ENCODE data around the gene SPINDOC.

The SPINDOC gene

DNA sequence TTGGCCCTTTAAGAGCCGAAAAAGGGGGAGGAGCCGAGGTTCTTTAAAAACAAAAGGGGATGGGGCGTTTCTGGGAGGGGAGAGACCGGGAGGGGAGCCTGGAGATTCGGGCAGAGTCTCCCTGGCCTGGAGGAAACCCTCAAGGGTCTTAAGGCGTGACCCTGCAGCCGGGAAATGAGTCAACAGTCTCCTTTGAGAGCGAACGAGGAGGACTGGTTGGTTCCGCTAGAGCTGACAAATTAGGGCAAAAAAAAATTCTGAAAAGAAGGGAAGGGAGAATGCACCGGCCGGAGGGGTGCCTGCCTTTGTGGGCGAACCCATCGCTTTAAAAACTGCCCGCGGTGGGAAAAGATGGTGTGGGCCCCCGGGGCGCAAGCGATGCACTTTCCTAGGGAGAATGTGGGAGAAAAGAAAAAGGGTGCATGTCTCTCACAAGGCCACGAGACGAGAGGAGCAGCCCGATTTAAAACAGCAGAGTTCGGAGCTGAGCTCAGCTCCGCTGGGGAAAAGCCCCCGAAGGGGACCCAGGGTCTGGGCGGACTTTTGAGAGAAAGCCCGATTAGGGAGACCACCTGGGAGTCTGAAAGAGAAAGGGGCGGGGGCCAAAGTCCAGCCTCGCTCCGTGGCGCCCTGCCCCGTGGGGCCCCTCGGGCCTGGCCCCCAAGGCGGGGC, 45.6 kb upstream of the SPINDOC start:
- peak; percentile 29 for ATAC-seq
- no peak for TF ChIP-seq RARB (CRISPR knock-in tag; IDR thresholded peaks at IDR 0.05)
- no peak for TF ChIP-seq ZC3H10 (CRISPR knock-in tag; IDR thresholded peaks at IDR 0.05)
- no peak for TF ChIP-seq BACH2 (CRISPR knock-in tag; IDR thresholded peaks at IDR 0.05; ENCODE audit: borderline replicate concordance)
- no peak for TF ChIP-seq ISL1 (CRISPR knock-in tag; IDR thresholded peaks at IDR 0.05)
- TF ChIP-seq, protein P1, sequence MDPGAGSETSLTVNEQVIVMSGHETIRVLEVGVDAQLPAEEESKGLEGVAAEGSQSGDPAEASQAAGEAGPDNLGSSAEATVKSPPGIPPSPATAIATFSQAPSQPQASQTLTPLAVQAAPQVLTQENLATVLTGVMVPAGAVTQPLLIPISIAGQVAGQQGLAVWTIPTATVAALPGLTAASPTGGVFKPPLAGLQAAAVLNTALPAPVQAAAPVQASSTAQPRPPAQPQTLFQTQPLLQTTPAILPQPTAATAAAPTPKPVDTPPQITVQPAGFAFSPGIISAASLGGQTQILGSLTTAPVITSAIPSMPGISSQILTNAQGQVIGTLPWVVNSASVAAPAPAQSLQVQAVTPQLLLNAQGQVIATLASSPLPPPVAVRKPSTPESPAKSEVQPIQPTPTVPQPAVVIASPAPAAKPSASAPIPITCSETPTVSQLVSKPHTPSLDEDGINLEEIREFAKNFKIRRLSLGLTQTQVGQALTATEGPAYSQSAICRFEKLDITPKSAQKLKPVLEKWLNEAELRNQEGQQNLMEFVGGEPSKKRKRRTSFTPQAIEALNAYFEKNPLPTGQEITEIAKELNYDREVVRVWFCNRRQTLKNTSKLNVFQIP (CRISPR knock-in tag; IDR thresholded peaks at IDR 0.05; ENCODE audit: borderline replicate concordance, low read depth), result no peak
- TF ChIP-seq TCF4 (CRISPR knock-in tag; IDR thresholded peaks at IDR 0.05; ENCODE audit: borderline replicate concordance), result no peak
- TF ChIP-seq TOX (CRISPR knock-in tag; IDR thresholded peaks at IDR 0.05; ENCODE audit: borderline replicate concordance), result no peak
- no peak for TF ChIP-seq OSR1 (CRISPR knock-in tag; IDR thresholded peaks at IDR 0.05)
- TF ChIP-seq PPARA (CRISPR knock-in tag; IDR thresholded peaks at IDR 0.05; ENCODE audit: borderline replicate concordance), result no peak
- no peak for TF ChIP-seq ZNF8 (CRISPR knock-in tag; IDR thresholded peaks at IDR 0.05)
- no peak for TF ChIP-seq ESRRG (CRISPR knock-in tag; IDR thresholded peaks at IDR 0.05)
- no peak for TF ChIP-seq CSDC2 (CRISPR knock-in tag; IDR thresholded peaks at IDR 0.05)
- TF ChIP-seq, protein P2, sequence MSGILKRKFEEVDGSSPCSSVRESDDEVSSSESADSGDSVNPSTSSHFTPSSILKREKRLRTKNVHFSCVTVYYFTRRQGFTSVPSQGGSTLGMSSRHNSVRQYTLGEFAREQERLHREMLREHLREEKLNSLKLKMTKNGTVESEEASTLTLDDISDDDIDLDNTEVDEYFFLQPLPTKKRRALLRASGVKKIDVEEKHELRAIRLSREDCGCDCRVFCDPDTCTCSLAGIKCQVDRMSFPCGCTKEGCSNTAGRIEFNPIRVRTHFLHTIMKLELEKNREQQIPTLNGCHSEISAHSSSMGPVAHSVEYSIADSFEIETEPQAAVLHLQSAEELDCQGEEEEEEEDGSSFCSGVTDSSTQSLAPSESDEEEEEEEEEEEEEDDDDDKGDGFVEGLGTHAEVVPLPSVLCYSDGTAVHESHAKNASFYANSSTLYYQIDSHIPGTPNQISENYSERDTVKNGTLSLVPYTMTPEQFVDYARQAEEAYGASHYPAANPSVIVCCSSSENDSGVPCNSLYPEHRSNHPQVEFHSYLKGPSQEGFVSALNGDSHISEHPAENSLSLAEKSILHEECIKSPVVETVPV (CRISPR knock-in tag; IDR thresholded peaks at IDR 0.05), result no peak
- TF ChIP-seq TSHZ2 (CRISPR knock-in tag; IDR thresholded peaks at IDR 0.05), result no peak
- no peak for TF ChIP-seq ZNF70 (CRISPR knock-in tag; IDR thresholded peaks at IDR 0.05)
- no peak for TF ChIP-seq ZFP30 (CRISPR knock-in tag; IDR thresholded peaks at IDR 0.05)
- no peak for TF ChIP-seq GLIS3 (CRISPR knock-in tag; IDR thresholded peaks at IDR 0.05)
- no peak for TF ChIP-seq ZNF565 (CRISPR knock-in tag; conservative IDR thresholded peaks at IDR 0.05; ENCODE audit: low read depth)

DNA sequence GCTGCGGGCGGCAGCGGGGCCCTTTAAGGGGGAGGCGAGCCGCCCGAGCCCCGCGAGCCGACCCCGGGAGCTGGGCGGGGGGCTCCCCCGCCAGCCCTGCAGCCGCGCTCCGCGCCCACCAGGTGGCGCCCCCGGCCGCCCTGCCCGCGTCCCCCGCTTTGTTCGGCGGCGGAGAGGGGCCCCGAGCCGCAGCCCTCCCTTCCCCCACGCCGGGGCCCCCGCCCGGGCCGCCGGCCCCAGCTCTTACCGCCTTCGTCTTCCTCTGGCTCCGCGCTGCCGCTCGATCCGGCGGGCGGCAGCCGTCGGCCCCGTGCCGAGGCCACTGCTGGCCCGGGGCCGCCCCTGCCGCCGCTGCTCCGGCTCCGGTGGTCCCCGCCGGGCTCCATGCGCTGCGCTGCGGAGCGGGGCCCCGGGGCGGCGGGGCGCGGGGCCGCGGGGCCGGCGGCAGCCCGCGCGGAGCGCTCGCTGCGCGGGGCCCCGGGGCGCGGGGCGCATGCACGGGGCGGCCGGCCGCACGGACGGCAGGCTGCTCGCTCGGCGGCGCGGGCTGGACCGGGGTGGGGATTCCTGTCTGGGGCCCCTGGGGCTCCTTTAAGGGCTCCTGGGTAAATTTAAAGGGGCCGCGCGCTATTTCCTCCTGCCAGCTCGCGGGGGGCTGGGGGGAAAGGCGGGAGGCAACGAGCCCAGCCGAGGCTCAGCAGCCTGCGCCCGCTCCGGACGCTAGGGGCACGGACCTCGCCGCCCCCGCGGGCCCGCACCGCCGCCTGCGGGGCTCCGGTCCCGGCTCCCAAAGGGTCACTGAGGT, 44.8 kb upstream of the SPINDOC start, which contains the start of gene ZFTA:
Gene ZFTA, minus strand, starts transcription at position 539 of the 805 bp plus-strand sequence. Its CDS starts 153 bp downstream, at position 386.
- TF ChIP-seq ZFP30 (CRISPR knock-in tag; IDR thresholded peaks at IDR 0.05) (no peak), PPARA (CRISPR knock-in tag; IDR thresholded peaks at IDR 0.05; ENCODE audit: borderline replicate concordance) (no peak), SNAI2 (CRISPR knock-in tag; IDR thresholded peaks at IDR 0.05) (no peak), ARNTL (CRISPR knock-in tag; IDR thresholded peaks at IDR 0.05; ENCODE audit: borderline replicate concordance, low read depth) (no peak), TCF4 (CRISPR knock-in tag; IDR thresholded peaks at IDR 0.05; ENCODE audit: borderline replicate concordance) (no peak), BACH2 (CRISPR knock-in tag; IDR thresholded peaks at IDR 0.05; ENCODE audit: borderline replicate concordance) (no peak), CSDC2 (CRISPR knock-in tag; IDR thresholded peaks at IDR 0.05) (no peak), ZNF70 (CRISPR knock-in tag; IDR thresholded peaks at IDR 0.05) (no peak), ZNF565 (CRISPR knock-in tag; conservative IDR thresholded peaks at IDR 0.05; ENCODE audit: low read depth) (no peak), ZFP3 (CRISPR knock-in tag; IDR thresholded peaks at IDR 0.05) (no peak)
- peak; percentile 33 for ATAC-seq

- TF ChIP-seq GLIS3 (CRISPR knock-in tag; IDR thresholded peaks at IDR 0.05), result no peak
- TF ChIP-seq, protein P3, sequence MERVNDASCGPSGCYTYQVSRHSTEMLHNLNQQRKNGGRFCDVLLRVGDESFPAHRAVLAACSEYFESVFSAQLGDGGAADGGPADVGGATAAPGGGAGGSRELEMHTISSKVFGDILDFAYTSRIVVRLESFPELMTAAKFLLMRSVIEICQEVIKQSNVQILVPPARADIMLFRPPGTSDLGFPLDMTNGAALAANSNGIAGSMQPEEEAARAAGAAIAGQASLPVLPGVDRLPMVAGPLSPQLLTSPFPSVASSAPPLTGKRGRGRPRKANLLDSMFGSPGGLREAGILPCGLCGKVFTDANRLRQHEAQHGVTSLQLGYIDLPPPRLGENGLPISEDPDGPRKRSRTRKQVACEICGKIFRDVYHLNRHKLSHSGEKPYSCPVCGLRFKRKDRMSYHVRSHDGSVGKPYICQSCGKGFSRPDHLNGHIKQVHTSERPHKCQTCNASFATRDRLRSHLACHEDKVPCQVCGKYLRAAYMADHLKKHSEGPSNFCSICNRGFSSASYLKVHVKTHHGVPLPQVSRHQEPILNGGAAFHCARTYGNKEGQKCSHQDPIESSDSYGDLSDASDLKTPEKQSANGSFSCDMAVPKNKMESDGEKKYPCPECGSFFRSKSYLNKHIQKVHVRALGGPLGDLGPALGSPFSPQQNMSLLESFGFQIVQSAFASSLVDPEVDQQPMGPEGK (CRISPR knock-in tag; IDR thresholded peaks at IDR 0.05; ENCODE audit: borderline replicate concordance), result peak; percentile 36; the same call in 1 of the 2 replicates
- ATAC-seq, result peak; percentile 44
These were observed 44.1 kb upstream of the SPINDOC start for GRCh38 chr11:63769042-63769713.
